HG02884 (cell line): Measurements from ENCODE around the gene TNNT1.
"Not testable (repeated sequence)": the region's sequence is repeated elsewhere in the genome, so short reads cannot be mapped to it uniquely, and the experiment has no call there.

ENCODE experiments used
- ATAC-seq: cut with Tn5 transposase; IDR thresholded peaks from one replicate; pipeline ENCODE4 v1.9.1; 2021; ENCODE audit warnings: mild to moderate bottlenecking, moderate library complexity; ENCODE audit not compliant: unreplicated experiment

The TNNT1 gene

GRCh38 chr19:55171440-55171839 lies 22.4 kb upstream of the TNNT1 start:
- ATAC-seq = no peak

GRCh38 chr19:55169136-55169535 lies 20.1 kb upstream of the TNNT1 start:
- no peak for ATAC-seq

GRCh38 chr19:55166530-55167268 lies 17.7 kb upstream of the TNNT1 start, which contains the start of gene DNAAF3:
TSS of gene DNAAF3 (minus strand) at chr19:55166613. CDS start at chr19:55166413, 200 bp downstream.
- peak; percentile 65 for ATAC-seq

GRCh38 chr19:55165952-55166529 lies 17.0 kb upstream of the TNNT1 start:
- ATAC-seq = peak; percentile 29

GRCh38 chr19:55161571-55162322 lies 12.7 kb upstream of the TNNT1 start:
- ATAC-seq = no peak

GRCh38 chr19:55160986-55161365 lies 12.0 kb upstream of the TNNT1 start:
- no peak for ATAC-seq

- peak; percentile 63 for ATAC-seq
Observed at GRCh38 chr19:55160128-55160985, 11.4 kb upstream of the TNNT1 start.

GRCh38 chr19:55158848-55159749 lies 10.1 kb upstream of the TNNT1 start:
- ATAC-seq = no peak

- no peak for ATAC-seq
Observed at GRCh38 chr19:55158423-55158822, 9.4 kb upstream of the TNNT1 start.

GRCh38 chr19:55157064-55157908 lies 8.3 kb upstream of the TNNT1 start, which contains the start of gene TNNI3:
TSS of gene TNNI3 (minus strand) at chr19:55157732. CDS start at chr19:55157589, 143 bp downstream.
- ATAC-seq = no peak

- no peak for ATAC-seq
Observed at GRCh38 chr19:55156202-55157063, 7.4 kb upstream of the TNNT1 start.

GRCh38 chr19:55155784-55156183 lies 6.8 kb upstream of the TNNT1 start:
- not testable (repeated sequence) for ATAC-seq

GRCh38 chr19:55153652-55154264 lies 4.8 kb upstream of the TNNT1 start:
- ATAC-seq = no peak

GRCh38 chr19:55152017-55152416 lies 3.0 kb upstream of the TNNT1 start:
- ATAC-seq = no peak

- no peak for ATAC-seq
Observed at GRCh38 chr19:55147545-55148251, 1.3 kb downstream of the TNNT1 start.

GRCh38 chr19:55146705-55147273 lies 2.2 kb downstream of the TNNT1 start:
- ATAC-seq = no peak
